Activated B cell treated with CpG ODN at 0.5 μM for 24 hours (primary cell): ENCODE measurements around the gene PAN3. TPM values are rescaled to one million over a fixed set of nuclear protein-coding genes. Genes with fewer than 3 reads are reported as not detected.

Experiments
- ATAC-seq: fragments of 200-7000 bp; cut with Tn5 transposase; one replicate; pipeline ENCODE4 v1.10.0; 2021; ENCODE audit warnings: low read depth, mild to moderate bottlenecking, moderate library complexity
- CTCF ChIA-PET: fragments of 350-600 bp; sonication (Branson Sonifier 250); formaldehyde crosslinking; loops from one replicate; lab custom pipeline; 2021; ENCODE audit warnings: antibody characterized with exemption; lab: Charles Lee
- POLR2A ChIA-PET: fragments of 350-600 bp; sonication (Branson Sonifier 250); formaldehyde crosslinking; loops from one replicate; lab custom pipeline; 2021; ENCODE audit warnings: antibody characterized with exemption; lab: Charles Lee
- DNase-seq: peaks from one replicate; pipeline ENCODE4 v3.0.0; 2022
- H3K27ac Mint-ChIP-seq: one replicate; pipeline ENCODE4 v1.8.0; 2020; ENCODE audit warnings: mixed read lengths
- H3K27me3 Mint-ChIP-seq: one replicate; pipeline ENCODE4 v1.8.0; 2021; ENCODE audit warnings: mixed read lengths
- H3K36me3 Mint-ChIP-seq: one replicate; pipeline ENCODE4 v1.8.0; 2021; ENCODE audit warnings: low read depth, mixed read lengths
- H3K4me1 Mint-ChIP-seq: one replicate; pipeline ENCODE4 v1.8.0; 2021; ENCODE audit warnings: mixed read lengths
- H3K4me3 Mint-ChIP-seq: one replicate; pipeline ENCODE4 v1.8.0; 2020; ENCODE audit warnings: mild to moderate bottlenecking, mixed read lengths
- H3K9me3 Mint-ChIP-seq: one replicate; pipeline ENCODE4 v1.8.0; 2020; ENCODE audit warnings: mixed read lengths
- CTCF ChIP-seq: fragments of 200-600 bp; IDR thresholded peaks from one replicate; pipeline ENCODE4 v1.8.0; 2022; ENCODE audit warnings: antibody characterized with exemption, mild to moderate bottlenecking
- intact Hi-C: fragments of 100-400 bp; cut with micrococcal nuclease; formaldehyde crosslinking; loops from one replicate; pipeline ENCODE4 v1.15.1; 2024
- total RNA-seq: library from RNA; stranded (reverse); gene quantifications from 2 replicates; pipeline ENCODE4 v1.2.3, GENCODE V29; 2022

The PAN3 gene
- total RNA-seq, 1 donor from 2014 or later = 68.2 TPM

GRCh38 chr13:28204043-28204442 lies 65.7 kb downstream of the PAN3 start:
- ChIA-PET CTCF (no interaction called here), POLR2A (no interaction called here)
- H3K9me3 Mint-ChIP-seq = no peaks in the 10 kb centered on the region
- TF ChIP-seq CTCF = no peak
- H3K36me3 Mint-ChIP-seq = peaks cover 66% of the 10 kb centered on the region
- DNase-seq (no peak), ATAC-seq (no peak)
- intact Hi-C loops = loop anchor here (5.0 to 10.0 kb wide), 2 partner anchors 37 to 591 kb away; no protein-coding TSS in a partner anchor
- H3K27me3 Mint-ChIP-seq = no peaks in the 10 kb centered on the region
- H3K27ac Mint-ChIP-seq = peak overlapping the region; percentile 21
- H3K4me3 Mint-ChIP-seq = no peak overlapping the region
- H3K4me1 Mint-ChIP-seq = peaks cover 21% of the 10 kb centered on the region

GRCh38 chr13:28204690-28205443 lies 66.5 kb downstream of the PAN3 start:
- no peak for ATAC-seq
- Mint-ChIP-seq H3K27me3 (no peaks in the 10 kb centered on the region), H3K9me3 (no peaks in the 10 kb centered on the region), H3K36me3 (peaks cover 68% of the 10 kb centered on the region), H3K4me1 (peaks cover 21% of the 10 kb centered on the region), H3K4me3 (no peak overlapping the region), H3K27ac (no peak overlapping the region)
- ChIA-PET CTCF (no interaction called here), POLR2A (no interaction called here)
- TF ChIP-seq CTCF = no peak
- DNase-seq = no peak
- intact Hi-C loops = loop anchor here (5.0 to 10.0 kb wide), 2 partner anchors 38 to 590 kb away; no protein-coding TSS in a partner anchor

GRCh38 chr13:28218679-28219078 lies 80.3 kb downstream of the PAN3 start:
- ChIA-PET POLR2A (no interaction called here), CTCF (no interaction called here)
- Mint-ChIP-seq H3K9me3 (no peaks in the 10 kb centered on the region), H3K4me1 (peaks cover 13% of the 10 kb centered on the region), H3K4me3 (no peak overlapping the region), H3K36me3 (peaks cover 43% of the 10 kb centered on the region), H3K27ac (no peak overlapping the region), H3K27me3 (no peaks in the 10 kb centered on the region)
- no peak for TF ChIP-seq CTCF
- no peak for DNase-seq
- no peak for ATAC-seq
- intact Hi-C loops = no loop called here

GRCh38 chr13:28219408-28220099 lies 81.2 kb downstream of the PAN3 start:
- TF ChIP-seq CTCF = no peak
- Mint-ChIP-seq H3K4me1 (peaks cover 16% of the 10 kb centered on the region), H3K9me3 (no peaks in the 10 kb centered on the region), H3K36me3 (peaks cover 38% of the 10 kb centered on the region), H3K27ac (no peak overlapping the region), H3K27me3 (no peaks in the 10 kb centered on the region), H3K4me3 (no peak overlapping the region)
- ChIA-PET POLR2A (no interaction called here), CTCF (no interaction called here)
- no peak for DNase-seq
- intact Hi-C loops = no loop called here
- no peak for ATAC-seq

- intact Hi-C loops = no loop called here
Observed at GRCh38 chr13:28220166-28220565, 81.8 kb downstream of the PAN3 start.

More at GRCh38 chr13:28220166-28220565, 81.8 kb downstream of the PAN3 start:
- Mint-ChIP-seq H3K9me3 (no peaks in the 10 kb centered on the region), H3K4me3 (no peak overlapping the region), H3K27ac (no peak overlapping the region), H3K36me3 (peaks cover 36% of the 10 kb centered on the region), H3K27me3 (no peaks in the 10 kb centered on the region), H3K4me1 (peaks cover 16% of the 10 kb centered on the region)
- ChIA-PET POLR2A (no interaction called here), CTCF (no interaction called here)
- TF ChIP-seq CTCF = no peak
- ATAC-seq (no peak), DNase-seq (no peak)
